HL-60 (cell line): ENCODE results near the gene EMC6.

Experiments
- CTCF ChIP-seq: IDR thresholded peaks from one replicate; pipeline ENCODE4 v1.5.1; 2011; ENCODE audit warnings: low read length, control low read depth, inconsistent platforms; ENCODE audit not compliant: insufficient read depth
- GABPA ChIP-seq: IDR thresholded peaks from 2 replicates; pipeline ENCODE4 v1.6.1; 2012; ENCODE audit warnings: low read depth
- POLR2AphosphoS5 ChIP-seq: IDR thresholded peaks from 2 replicates; pipeline ENCODE4 v1.6.1; 2012; ENCODE audit warnings: low read depth

- TF ChIP-seq CTCF (no peak), POLR2AphosphoS5 (no peak), GABPA (no peak)
Measured at GRCh38 chr17:3697103-3697476, 28.5 kb downstream of the EMC6 start.
